PFSK-1 (cell line): ENCODE data around the gene RGS3.

Experiments used
- FOXP2 ChIP-seq: optimal IDR thresholded peaks from 2 replicates; pipeline ENCODE3; 2011; ENCODE audit warnings: borderline replicate concordance, control low read depth, inconsistent platforms; ENCODE audit not compliant: insufficient read depth; ENCODE audit errors: extremely low read length, extremely low read depth
- POLR2AphosphoS5 ChIP-seq: IDR thresholded peaks from 2 replicates; pipeline ENCODE4 v1.6.1; 2012; ENCODE audit warnings: low read depth, mild to moderate bottlenecking, control low read depth, low read length, moderate library complexity
- REST ChIP-seq, 2 experiments: IDR thresholded peaks; 2 replicates each; pipeline versions ENCODE4 v1.6.1 to v1.8.0; 2011 to 2012; ENCODE audit warnings: low read depth in 2 of 2, low read length in 2 of 2, control low read depth in 1 of 2, inconsistent platforms in 1 of 2, mild to moderate bottlenecking in 1 of 2, moderate library complexity in 1 of 2; ENCODE audit not compliant: insufficient read depth in 1 of 2
- SIN3A ChIP-seq: IDR thresholded peaks from 2 replicates; pipeline ENCODE4 v1.6.1; 2012; ENCODE audit warnings: mild to moderate bottlenecking, low read length, moderate library complexity, borderline replicate concordance; ENCODE audit not compliant: insufficient read depth
- TAF1 ChIP-seq: IDR thresholded peaks from 2 replicates; pipeline ENCODE4 v1.6.1; 2012; ENCODE audit warnings: low read length, control low read depth, borderline replicate concordance; ENCODE audit not compliant: insufficient read depth

RGS3 gene

GRCh38 chr9:113425072-113425471 is 38.5 kb upstream of the RGS3 start:
- TF ChIP-seq REST (IDR thresholded peaks at IDR 0.05; ENCODE audit: insufficient read depth in 1 of 2, low read depth in 2 of 2, low read length in 2 of 2) = no peak
- no peak for TF ChIP-seq SIN3A
- no peak for TF ChIP-seq FOXP2
- no peak for TF ChIP-seq POLR2AphosphoS5
- no peak for TF ChIP-seq TAF1

- TF ChIP-seq POLR2AphosphoS5 (no peak), FOXP2 (no peak), TAF1 (no peak), REST (IDR thresholded peaks at IDR 0.05; ENCODE audit: insufficient read depth in 1 of 2, low read depth in 2 of 2, low read length in 2 of 2) (no peak), SIN3A (no peak)
Measured at GRCh38 chr9:113426701-113427100, 36.8 kb upstream of the RGS3 start.

GRCh38 chr9:113427629-113428028 is 35.9 kb upstream of the RGS3 start:
- TF ChIP-seq REST (IDR thresholded peaks at IDR 0.05; ENCODE audit: insufficient read depth in 1 of 2, low read depth in 2 of 2, low read length in 2 of 2) (no peak), POLR2AphosphoS5 (no peak), FOXP2 (no peak), SIN3A (no peak), TAF1 (no peak)

GRCh38 chr9:113428062-113428615 is 35.4 kb upstream of the RGS3 start:
- TF ChIP-seq REST (IDR thresholded peaks at IDR 0.05; ENCODE audit: insufficient read depth in 1 of 2, low read depth in 2 of 2, low read length in 2 of 2) = no peak
- TF ChIP-seq FOXP2 = no peak
- no peak for TF ChIP-seq TAF1
- no peak for TF ChIP-seq POLR2AphosphoS5
- TF ChIP-seq SIN3A = no peak

GRCh38 chr9:113431191-113431590 is 32.3 kb upstream of the RGS3 start:
- TF ChIP-seq FOXP2 (no peak), POLR2AphosphoS5 (no peak), TAF1 (no peak), REST (IDR thresholded peaks at IDR 0.05; ENCODE audit: insufficient read depth in 1 of 2, low read depth in 2 of 2, low read length in 2 of 2) (no peak), SIN3A (no peak)
